NK-92 treated with Interleukin-12 subunit alpha and Interleukin-12 subunit beta, amount 100 ng/mL, for 24 hours (cell line): ENCODE results near the gene PNPLA5.
"Not testable (repeated sequence)": the region's sequence is repeated elsewhere in the genome, so short reads cannot be mapped to it uniquely, and the experiment has no call there.

Source experiments
- DNase-seq: peaks from one replicate; lab custom pipeline; 2025; lab: John Stamatoyannopoulos, UW

PNPLA5 gene

GRCh38 chr22:43881091-43882061 is 10.4 kb downstream of the PNPLA5 start:
- no peak for DNase-seq

GRCh38 chr22:43880541-43880991 is 11.2 kb downstream of the PNPLA5 start:
- DNase-seq: no peak

- DNase-seq: no peak
These were observed 11.8 kb downstream of the PNPLA5 start for GRCh38 chr22:43879901-43880540.

GRCh38 chr22:43878831-43879550 is 12.8 kb downstream of the PNPLA5 start:
- no peak for DNase-seq

GRCh38 chr22:43878079-43878795 is 13.6 kb downstream of the PNPLA5 start:
- no peak for DNase-seq

GRCh38 chr22:43876866-43877509 is 14.8 kb downstream of the PNPLA5 start:
- DNase-seq: no peak

- DNase-seq: no peak
These were observed 22.0 kb downstream of the PNPLA5 start for GRCh38 chr22:43869799-43870198.

GRCh38 chr22:43869001-43869400 is 22.8 kb downstream of the PNPLA5 start:
- DNase-seq: not testable (repeated sequence)

- no peak for DNase-seq
These were observed 23.8 kb downstream of the PNPLA5 start for GRCh38 chr22:43867839-43868635.

- DNase-seq: no peak
These were observed 29.0 kb downstream of the PNPLA5 start for GRCh38 chr22:43862882-43863202.

- DNase-seq: no peak
These were observed 29.5 kb downstream of the PNPLA5 start, which contains the start of gene SULT4A1 for GRCh38 chr22:43862074-43862881. SULT4A1 (minus strand) TSS chr22:43862513; CDS start chr22:43862382, 131 bp downstream.

- no peak for DNase-seq
These were observed 30.3 kb downstream of the PNPLA5 start for GRCh38 chr22:43861529-43861928.

GRCh38 chr22:43860831-43861230 is 31.0 kb downstream of the PNPLA5 start:
- no peak for DNase-seq

GRCh38 chr22:43860126-43860525 is 31.7 kb downstream of the PNPLA5 start:
- no peak for DNase-seq

GRCh38 chr22:43859621-43860020 is 32.2 kb downstream of the PNPLA5 start:
- no peak for DNase-seq

- DNase-seq: no peak
These were observed 32.6 kb downstream of the PNPLA5 start for GRCh38 chr22:43859176-43859575.

GRCh38 chr22:43858156-43858895 is 33.5 kb downstream of the PNPLA5 start:
- DNase-seq: no peak

- DNase-seq: no peak
These were observed 34.4 kb downstream of the PNPLA5 start for GRCh38 chr22:43857367-43857766.

GRCh38 chr22:43855431-43855830 is 36.4 kb downstream of the PNPLA5 start:
- no peak for DNase-seq
